Thyroid gland (tissue), 4 donors: ENCODE measurements around the gene EDDM13. TPM values are rescaled to one million over a fixed set of nuclear protein-coding genes. Genes with fewer than 3 reads are reported as not detected.
"Not testable (repeated sequence)": the region's sequence is repeated elsewhere in the genome, so short reads cannot be mapped to it uniquely, and the experiment has no call there.

Experiments
- DNase-seq, 2 donors: peaks; one replicate each; pipeline ENCODE4 v3.0.0-alpha.2; 2019
- H3K27ac ChIP-seq, 3 donors: fragments of 200-600 bp; sonication (generic); 1 replicate in 2 of 3; 2 replicates in 1 of 3; pipeline ENCODE4 v1.5.1; 2016 to 2019; ENCODE audit warnings: mild to moderate bottlenecking in 1 of 3, moderate library complexity in 1 of 3
- H3K27me3 ChIP-seq: fragments of 200-600 bp; sonication (generic); one replicate; pipeline ENCODE4 v1.5.1; 2019
- H3K36me3 ChIP-seq, 2 donors: fragments of 200-600 bp; sonication (generic); one replicate each; pipeline ENCODE4 v1.5.1; 2016 to 2019
- H3K4me1 ChIP-seq, 2 donors: fragments of 200-600 bp; sonication (generic); one replicate each; pipeline ENCODE4 v1.5.1; 2017 to 2019
- H3K4me3 ChIP-seq, 3 donors: fragments of 200-600 bp; sonication (generic); replicated peaks in 1 of 3; 1 replicate in 2 of 3; 2 replicates in 1 of 3; pipeline ENCODE4 v1.5.1; 2016; ENCODE audit warnings: mild to moderate bottlenecking in 1 of 3
- H3K9me3 ChIP-seq: fragments of 200-600 bp; sonication (generic); one replicate; pipeline ENCODE4 v1.5.1; 2017
- POLR2A ChIP-seq, 2 donors: fragments of 450-650 bp; IDR thresholded peaks; one replicate each; pipeline ENCODE4 v1.6.1; 2017; ENCODE audit warnings: antibody characterized with exemption in 2 of 2, mild to moderate bottlenecking in 2 of 2, moderate library complexity in 1 of 2
- WGBS, 2 donors: methylation state at CpG; one replicate each; pipeline ENCODE4 v1.1.5; 2017; 5-methylcytosine and 5-hydroxymethylcytosine counted together
- intact Hi-C: fragments of 100-400 bp; cut with DNase I; formaldehyde crosslinking; loops from one replicate; pipeline ENCODE4 v1.15.1; 2023
- total RNA-seq, 4 donors: library from RNA; depleted of rRNA; stranded (reverse); fragments of >200 nt; gene quantifications; one replicate each; pipeline ENCODE4 v1.2.3, GENCODE V29; 2016
- TF ChIP-seq, protein P1 (sequence below), 6 experiments: fragments of 200-600 bp in 3 of 6; fragments of 450-650 bp in 3 of 6; sonication (generic) in 3 of 6; IDR thresholded peaks; one replicate each; pipeline ENCODE4 v1.5.1; 2016 to 2019; ENCODE audit warnings: antibody characterized with exemption in 6 of 6, mild to moderate bottlenecking in 2 of 6, inconsistent platforms in 1 of 6, moderate library complexity in 1 of 6

Gene EDDM13
- total RNA-seq, 4 donors from 2014 or later, result 2.0 TPM; not detected in 3

DNA sequence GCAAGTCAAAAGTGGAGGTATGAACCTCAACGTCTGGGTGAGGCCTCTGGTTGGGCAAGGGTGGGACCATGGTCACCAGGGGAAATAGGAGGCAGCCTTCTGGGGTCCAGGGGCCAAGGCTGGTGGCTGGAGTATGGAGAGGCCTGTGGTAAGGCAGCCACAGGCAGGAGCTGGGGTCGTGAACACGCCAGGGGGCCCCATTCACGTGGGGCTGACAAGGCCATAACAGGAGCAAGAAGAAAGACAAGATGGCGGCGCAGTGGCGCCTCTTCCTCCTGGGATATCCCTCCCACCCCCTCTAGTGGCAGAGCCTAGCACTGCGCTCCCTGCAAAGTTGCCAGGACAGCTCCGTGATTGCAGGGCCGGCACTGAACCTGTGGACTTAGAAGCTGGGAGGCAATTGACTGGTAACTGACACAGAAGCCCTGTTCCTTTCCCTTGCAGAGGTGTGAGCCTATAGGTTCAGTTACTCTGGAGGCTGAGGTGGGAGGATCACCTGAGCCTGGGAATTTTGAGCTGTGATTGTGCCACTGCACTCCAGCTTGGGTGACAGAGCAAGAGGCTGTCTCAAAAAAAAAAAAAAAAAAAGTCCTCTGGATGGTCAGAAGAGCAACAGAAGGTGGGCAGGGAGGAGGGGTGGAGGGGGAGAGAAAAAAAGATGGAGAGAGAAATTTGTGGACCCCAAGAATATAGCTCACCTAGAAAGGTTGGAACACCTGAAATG lies 19.7 kb upstream of the EDDM13 start:
- intact Hi-C loops, result no loop called here
- no peaks in the 10 kb centered on the region for H3K36me3 ChIP-seq
- no peaks in the 10 kb centered on the region for H3K9me3 ChIP-seq
- peak; percentile 64 to 74 for DNase-seq
- TF ChIP-seq POLR2A (IDR thresholded peaks at IDR 0.05), result no peak
- TF ChIP-seq, protein P1, sequence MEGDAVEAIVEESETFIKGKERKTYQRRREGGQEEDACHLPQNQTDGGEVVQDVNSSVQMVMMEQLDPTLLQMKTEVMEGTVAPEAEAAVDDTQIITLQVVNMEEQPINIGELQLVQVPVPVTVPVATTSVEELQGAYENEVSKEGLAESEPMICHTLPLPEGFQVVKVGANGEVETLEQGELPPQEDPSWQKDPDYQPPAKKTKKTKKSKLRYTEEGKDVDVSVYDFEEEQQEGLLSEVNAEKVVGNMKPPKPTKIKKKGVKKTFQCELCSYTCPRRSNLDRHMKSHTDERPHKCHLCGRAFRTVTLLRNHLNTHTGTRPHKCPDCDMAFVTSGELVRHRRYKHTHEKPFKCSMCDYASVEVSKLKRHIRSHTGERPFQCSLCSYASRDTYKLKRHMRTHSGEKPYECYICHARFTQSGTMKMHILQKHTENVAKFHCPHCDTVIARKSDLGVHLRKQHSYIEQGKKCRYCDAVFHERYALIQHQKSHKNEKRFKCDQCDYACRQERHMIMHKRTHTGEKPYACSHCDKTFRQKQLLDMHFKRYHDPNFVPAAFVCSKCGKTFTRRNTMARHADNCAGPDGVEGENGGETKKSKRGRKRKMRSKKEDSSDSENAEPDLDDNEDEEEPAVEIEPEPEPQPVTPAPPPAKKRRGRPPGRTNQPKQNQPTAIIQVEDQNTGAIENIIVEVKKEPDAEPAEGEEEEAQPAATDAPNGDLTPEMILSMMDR (IDR thresholded peaks at IDR 0.05), result peak; percentile 21 to 78 (median 66)
- H3K4me1 ChIP-seq, result no peaks in the 10 kb centered on the region
- no peak overlapping the region for H3K27ac ChIP-seq
- WGBS, 2 donors, result 33 to 45% methylated on average over 10 of the region's 10 CpGs
- no peak overlapping the region for H3K4me3 ChIP-seq
- no peaks in the 10 kb centered on the region for H3K27me3 ChIP-seq

DNA sequence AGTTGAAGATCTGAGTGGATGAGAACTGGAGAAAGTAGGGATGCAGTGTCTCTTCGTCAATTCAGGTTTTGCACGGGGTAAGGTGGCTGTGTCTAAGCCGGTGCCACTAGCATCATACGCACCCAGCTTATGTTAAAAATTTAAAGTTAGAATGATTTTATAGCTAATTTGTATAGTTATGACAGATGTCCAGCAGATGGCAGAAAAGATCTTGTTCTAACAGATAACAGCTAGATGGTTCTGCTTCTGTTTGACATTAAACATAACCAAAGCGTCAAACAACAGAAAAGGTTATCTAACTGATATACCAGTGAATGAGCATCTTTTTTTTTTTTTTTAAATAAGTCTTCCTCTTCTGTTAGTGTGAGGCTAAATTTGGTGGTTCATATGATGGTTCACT lies 18.8 kb upstream of the EDDM13 start:
- intact Hi-C loops, result no loop called here
- Histone ChIP-seq H3K27ac (no peak overlapping the region), H3K36me3 (no peaks in the 10 kb centered on the region), H3K4me1 (no peaks in the 10 kb centered on the region), H3K4me3 (no peak overlapping the region), H3K9me3 (no peaks in the 10 kb centered on the region), H3K27me3 (no peaks in the 10 kb centered on the region)
- WGBS, 2 donors, result 66 to 67% methylated on average over 5 of the region's 5 CpGs
- TF ChIP-seq, protein P1 (IDR thresholded peaks at IDR 0.05), result peak in 5 of 6 experiments; percentile 2 to 40 (median 18)
- TF ChIP-seq POLR2A (IDR thresholded peaks at IDR 0.05), result no peak
- no peak for DNase-seq

GRCh38 chr19:56258272-56258671 lies 14.3 kb upstream of the EDDM13 start:
- H3K4me3 ChIP-seq, result no peak overlapping the region
- no peaks in the 10 kb centered on the region for H3K27me3 ChIP-seq
- H3K27ac ChIP-seq, result no peak overlapping the region
- H3K36me3 ChIP-seq, result no peaks in the 10 kb centered on the region
- no peak for DNase-seq
- WGBS, 2 donors, result 84 to 88% methylated on average over 12 of the region's 12 CpGs
- intact Hi-C loops, result no loop called here
- H3K4me1 ChIP-seq, result no peaks in the 10 kb centered on the region
- no peak for TF ChIP-seq POLR2A (IDR thresholded peaks at IDR 0.05)
- TF ChIP-seq, protein P1 (IDR thresholded peaks at IDR 0.05), result no peak
- H3K9me3 ChIP-seq, result no peaks in the 10 kb centered on the region

GRCh38 chr19:56261145-56261544 lies 11.4 kb upstream of the EDDM13 start:
- Histone ChIP-seq H3K36me3 (no peaks in the 10 kb centered on the region), H3K9me3 (no peaks in the 10 kb centered on the region), H3K4me3 (no peak overlapping the region), H3K27me3 (no peaks in the 10 kb centered on the region), H3K4me1 (no peaks in the 10 kb centered on the region), H3K27ac (no peak overlapping the region)
- DNase-seq, result no peak
- TF ChIP-seq POLR2A (IDR thresholded peaks at IDR 0.05), result no peak
- TF ChIP-seq, protein P1 (IDR thresholded peaks at IDR 0.05), result no peak
- intact Hi-C loops, result no loop called here

DNA sequence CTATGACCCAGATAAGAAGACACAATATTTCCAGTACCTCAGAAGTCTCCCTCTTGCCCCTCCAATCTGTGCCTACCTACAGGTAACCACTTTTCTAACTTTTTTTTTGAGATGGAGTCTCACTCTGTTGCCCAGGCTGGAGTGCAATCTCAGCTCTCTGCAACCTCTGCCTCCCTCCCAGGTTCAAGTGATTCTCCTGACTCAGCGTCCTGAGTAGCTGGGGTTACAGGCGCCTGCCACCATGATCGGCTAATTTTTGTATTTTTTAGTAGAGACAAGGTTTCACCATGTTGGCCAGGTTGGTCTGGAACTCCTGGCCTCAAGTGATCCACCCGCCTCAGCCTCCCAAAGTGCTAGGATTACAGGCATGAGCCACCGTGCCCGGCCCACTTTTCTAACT lies 10.6 kb upstream of the EDDM13 start:
- DNase-seq, intact Hi-C loops, H3K36me3 ChIP-seq, H3K9me3 ChIP-seq, H3K27me3 ChIP-seq, H3K4me1 ChIP-seq, H3K27ac ChIP-seq, H3K4me3 ChIP-seq: not testable (repeated sequence)
- 93 to 96% methylated on average over 6 of the region's 6 CpGs for WGBS, 2 donors
